Measurements from ENCODE around the gene PLEKHA5. TPM values are rescaled to one million over a fixed set of nuclear protein-coding genes. Genes with fewer than 3 reads are reported as not detected.

PLEKHA5 gene
- polyA plus RNA-seq, 1 donor (not counting 4 experiments of a cell fraction or from before 2014, with no cell fraction given), result 21.7 TPM

GRCh38 chr12:19421503-19422282 lies 292.2 kb downstream of the PLEKHA5 start:
- H2AFZ ChIP-seq (ENCODE audit: control insufficient read depth, low read length), result no peak overlapping the region
- no peaks in the 10 kb centered on the region for H3K4me1 ChIP-seq (ENCODE audit: control insufficient read depth, extremely low read depth, insufficient read depth, low read length)
- H3K4me2 ChIP-seq (ENCODE audit: control insufficient read depth, extremely low read depth, insufficient read depth, low read depth, low read length), result no peak overlapping the region
- no peak overlapping the region for H3K27ac ChIP-seq (ENCODE audit: control insufficient read depth, insufficient read depth, low read length)
- FAIRE-seq (no peak), DNase-seq (ENCODE audit: low read depth, low spot score) (no peak)
- TF ChIP-seq EZH2 (IDR thresholded peaks at IDR 0.05; ENCODE audit: low read length) (no peak), CTCF (optimal IDR thresholded peaks at IDR 0.05 in 1 of 3, IDR thresholded peaks at IDR 0.05 in 1 of 3, conservative IDR thresholded peaks at IDR 0.05 in 1 of 3; ENCODE audit: extremely low read depth in 1 of 3, insufficient read depth in 2 of 3, low read length in 3 of 3) (no peak)
- no peak overlapping the region for H3K4me3 ChIP-seq (ENCODE audit: control insufficient read depth in 2 of 3, extremely low read depth in 1 of 3, insufficient read depth in 2 of 3, low read depth in 1 of 3, low read length in 3 of 3)
- no peaks in the 10 kb centered on the region for H3K36me3 ChIP-seq (ENCODE audit: control insufficient read depth in 2 of 2, extremely low read depth in 1 of 2, insufficient read depth in 2 of 2, low read length in 2 of 2)
- H3K79me2 ChIP-seq (ENCODE audit: control insufficient read depth, insufficient read depth, low read length), result no peaks in the 10 kb centered on the region
- H4K20me1 ChIP-seq (ENCODE audit: control insufficient read depth, extremely low read depth, insufficient read depth, low read length), result no peaks in the 10 kb centered on the region
- no peaks in the 10 kb centered on the region for H3K9me1 ChIP-seq (ENCODE audit: control insufficient read depth, extremely low read depth, insufficient read depth, low read length)
- dilution Hi-C loops (cut with MboI; ENCODE audit: extremely low pct_ligation_motif_present, low sequenced_read_pairs), result no loop called here
- H3K9me3 ChIP-seq (ENCODE audit: control insufficient read depth, low read depth, low read length), result no peaks in the 10 kb centered on the region
- H3K9ac ChIP-seq (ENCODE audit: control insufficient read depth, extremely low read depth, insufficient read depth, low read length), result no peak overlapping the region
- H3K27me3 ChIP-seq (ENCODE audit: control insufficient read depth, extremely low read depth, insufficient read depth, low read length), result no peaks in the 10 kb centered on the region

- dilution Hi-C loops (cut with MboI; ENCODE audit: extremely low pct_ligation_motif_present, low sequenced_read_pairs), result no loop called here
- TF ChIP-seq EZH2 (IDR thresholded peaks at IDR 0.05; ENCODE audit: low read length) (no peak), CTCF (optimal IDR thresholded peaks at IDR 0.05 in 1 of 3, IDR thresholded peaks at IDR 0.05 in 1 of 3, conservative IDR thresholded peaks at IDR 0.05 in 1 of 3; ENCODE audit: extremely low read depth in 1 of 3, insufficient read depth in 2 of 3, low read length in 3 of 3) (no peak)
- Histone ChIP-seq H2AFZ (ENCODE audit: control insufficient read depth, low read length) (no peak overlapping the region), H4K20me1 (ENCODE audit: control insufficient read depth, extremely low read depth, insufficient read depth, low read length) (no peaks in the 10 kb centered on the region), H3K36me3 (ENCODE audit: control insufficient read depth in 2 of 2, extremely low read depth in 1 of 2, insufficient read depth in 2 of 2, low read length in 2 of 2) (no peaks in the 10 kb centered on the region), H3K9me3 (ENCODE audit: control insufficient read depth, low read depth, low read length) (no peaks in the 10 kb centered on the region), H3K27me3 (ENCODE audit: control insufficient read depth, extremely low read depth, insufficient read depth, low read length) (no peaks in the 10 kb centered on the region), H3K4me2 (ENCODE audit: control insufficient read depth, extremely low read depth, insufficient read depth, low read depth, low read length) (no peak overlapping the region), H3K27ac (ENCODE audit: control insufficient read depth, insufficient read depth, low read length) (no peak overlapping the region), H3K4me1 (ENCODE audit: control insufficient read depth, extremely low read depth, insufficient read depth, low read length) (peaks cover 3% of the 10 kb centered on the region), H3K9me1 (ENCODE audit: control insufficient read depth, extremely low read depth, insufficient read depth, low read length) (no peaks in the 10 kb centered on the region), H3K9ac (ENCODE audit: control insufficient read depth, extremely low read depth, insufficient read depth, low read length) (no peak overlapping the region), H3K4me3 (ENCODE audit: control insufficient read depth in 2 of 3, extremely low read depth in 1 of 3, insufficient read depth in 2 of 3, low read depth in 1 of 3, low read length in 3 of 3) (no peak overlapping the region), H3K79me2 (ENCODE audit: control insufficient read depth, insufficient read depth, low read length) (no peaks in the 10 kb centered on the region)
- DNase-seq (ENCODE audit: low read depth, low spot score) (no peak), FAIRE-seq (no peak)
These were observed 293.8 kb downstream of the PLEKHA5 start for GRCh38 chr12:19423166-19423930.

Small RNAs within 50 kb of the gene (small RNA-seq; reads per million reads assigned to genes)
- gene AC091805.2 (ENCODE audit: insufficient read length in 3 of 3, low read depth in 3 of 3, low replicate concordance in 1 of 3), result 0 reads per million in 3 experiments
- 0 to 0.50 (median 0) reads per million in 3 experiments for gene RN7SL67P (ENCODE audit: insufficient read length in 3 of 3, low read depth in 3 of 3, low replicate concordance in 1 of 3)

Measured in keratinocyte (primary cell).